ENCODE measurements around the gene EVA1C. TPM values are rescaled to one million over a fixed set of nuclear protein-coding genes. Genes with fewer than 3 reads are reported as not detected.
"Not testable (repeated sequence)": the region's sequence is repeated elsewhere in the genome, so short reads cannot be mapped to it uniquely, and the experiment has no call there.

EVA1C gene
- total RNA-seq, 1 donor from 2014 or later, result 13.5 TPM

- no peak for DNase-seq (ENCODE audit: low read depth in 2 of 2)
Measured at GRCh38 chr21:32554832-32555638, 142.5 kb downstream of the EVA1C start.

GRCh38 chr21:32558106-32558505 is 145.6 kb downstream of the EVA1C start:
- DNase-seq (ENCODE audit: low read depth in 2 of 2), result no peak

GRCh38 chr21:32559006-32559610 is 146.6 kb downstream of the EVA1C start:
- DNase-seq (ENCODE audit: low read depth in 2 of 2), result no peak

DNA sequence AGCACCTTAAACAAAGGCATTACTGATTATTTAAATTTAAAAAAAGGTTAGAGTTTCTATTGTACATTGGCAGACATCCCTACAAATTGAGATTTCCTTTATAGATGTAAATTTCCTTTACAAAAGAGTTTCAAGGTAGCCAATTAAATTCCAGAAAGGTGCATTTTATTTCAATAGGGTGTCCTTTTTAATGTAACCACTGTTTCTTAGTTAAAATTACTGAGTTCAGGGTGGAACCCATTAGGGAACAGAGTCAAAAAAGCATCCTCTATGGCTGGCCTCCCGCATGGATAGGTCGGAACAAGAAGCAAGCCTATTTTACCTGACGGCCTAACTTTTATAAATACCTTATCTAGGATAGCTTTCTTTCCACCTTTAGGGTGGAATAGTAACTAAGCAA is 148.4 kb downstream of the EVA1C start:
- DNase-seq (ENCODE audit: low read depth in 2 of 2), result no peak

GRCh38 chr21:32561476-32561875 is 149.0 kb downstream of the EVA1C start:
- DNase-seq (ENCODE audit: low read depth in 2 of 2), result not testable (repeated sequence)

DNA sequence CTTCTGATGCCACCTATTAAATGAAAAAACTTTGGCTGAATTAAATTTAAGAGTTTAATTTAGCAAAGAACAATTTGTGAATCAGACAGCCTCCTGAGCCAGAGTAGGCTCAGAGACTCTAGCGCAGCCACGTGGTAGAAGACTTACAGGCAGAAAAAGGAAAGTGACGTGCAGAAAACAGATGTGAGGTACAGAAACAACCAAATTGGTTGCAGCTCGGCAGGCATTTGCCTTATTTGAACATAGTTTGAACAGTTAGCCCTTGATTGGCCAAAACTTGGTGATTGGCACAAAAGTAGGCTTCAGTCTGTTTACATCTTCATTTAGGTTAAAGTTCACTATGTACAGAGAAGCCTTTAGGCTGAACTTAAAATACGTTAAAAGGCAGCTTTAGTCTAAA is 149.9 kb downstream of the EVA1C start:
- peak; percentile 79 to 85 for DNase-seq (ENCODE audit: low read depth in 2 of 2)

DNA sequence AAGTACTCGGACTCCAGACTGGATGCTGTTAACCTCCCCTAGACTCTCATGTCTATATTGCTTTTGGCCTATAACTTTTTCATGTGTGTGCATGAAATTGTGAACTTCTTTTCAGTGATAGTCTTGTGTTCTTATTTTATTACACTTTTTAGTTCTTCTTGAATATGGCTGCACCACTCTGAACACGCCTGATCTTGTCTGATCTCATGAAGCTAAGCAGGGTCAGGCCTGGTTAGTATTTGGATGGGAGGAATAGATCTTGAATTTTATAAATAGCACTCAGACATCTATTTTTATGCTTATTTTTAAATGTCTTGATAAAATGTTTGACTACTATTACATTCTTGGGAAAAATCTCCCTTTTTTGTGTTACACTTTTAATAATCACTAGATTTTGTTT is 150.4 kb downstream of the EVA1C start:
- DNase-seq (ENCODE audit: low read depth in 2 of 2), result no peak

Other genes starting within 250 kb of the EVA1C start
- 3.0 and 7.0 TPM in 2 replicates for gene MIS18A, start 133.7 kb upstream of the EVA1C start, total RNA-seq
- not detected in 2 replicates for gene MRAP, start 113.9 kb upstream of the EVA1C start, total RNA-seq
- gene URB1, start 19.7 kb upstream of the EVA1C start, total RNA-seq, result 12.6 and 16.5 TPM in 2 replicates
- gene TCP10L, start 172.8 kb downstream of the EVA1C start, total RNA-seq, result 0.20 and 0.44 TPM in 2 replicates
- gene CFAP298, start 199.7 kb downstream of the EVA1C start, total RNA-seq, result 20.0 and 27.4 TPM in 2 replicates